Activated T-cell treated with anti-CD3 and anti-CD28 coated beads, Interleukin-2, amount 50 U/mL, for 1 hour (primary cell): Measurements from ENCODE around the gene CAMK2N1.

ENCODE experiments used
- DNase-seq: peaks from one replicate; pipeline ENCODE4 v3.0.0-alpha.2; 2020

CAMK2N1 gene

DNA sequence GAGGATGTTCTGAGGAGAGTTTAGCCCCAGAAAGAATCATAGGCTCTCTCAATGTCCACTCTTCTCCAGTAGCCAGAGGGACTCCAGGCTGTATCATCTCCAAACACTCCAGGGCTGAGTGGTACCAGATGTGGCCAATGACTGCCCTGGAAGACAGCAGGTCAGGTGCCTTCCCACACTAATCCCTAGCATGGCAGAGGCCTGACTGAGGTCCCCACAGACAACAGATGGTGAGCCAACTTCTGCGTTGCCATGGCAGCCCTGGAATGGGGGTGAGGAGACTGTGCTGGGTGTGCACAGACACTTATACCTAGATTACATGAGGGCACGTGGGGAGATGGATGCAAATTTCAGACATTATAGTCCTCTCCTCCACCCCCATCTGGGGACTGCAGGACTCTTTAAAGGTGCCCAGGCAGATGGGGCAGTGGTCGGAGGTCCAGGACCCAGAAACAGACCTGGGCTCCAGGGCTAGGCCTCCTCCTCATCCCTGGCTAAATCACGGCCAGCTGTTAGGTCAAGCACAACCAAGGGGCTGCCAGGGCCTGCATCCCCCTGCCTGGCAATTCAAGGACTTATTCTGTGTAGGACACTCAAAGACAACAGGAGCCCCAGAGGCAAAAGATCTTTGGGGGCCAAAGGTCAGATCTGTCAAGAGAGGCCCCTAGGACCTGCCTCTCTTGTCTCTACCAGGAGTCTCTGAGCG lies 42.9 kb downstream of the CAMK2N1 start:
- no peak for DNase-seq

GRCh38 chr1:20440785-20441200 lies 45.2 kb downstream of the CAMK2N1 start:
- DNase-seq, result peak; percentile 38

- no peak for DNase-seq
Measured at GRCh38 chr1:20439282-20439681, 46.7 kb downstream of the CAMK2N1 start.

DNA sequence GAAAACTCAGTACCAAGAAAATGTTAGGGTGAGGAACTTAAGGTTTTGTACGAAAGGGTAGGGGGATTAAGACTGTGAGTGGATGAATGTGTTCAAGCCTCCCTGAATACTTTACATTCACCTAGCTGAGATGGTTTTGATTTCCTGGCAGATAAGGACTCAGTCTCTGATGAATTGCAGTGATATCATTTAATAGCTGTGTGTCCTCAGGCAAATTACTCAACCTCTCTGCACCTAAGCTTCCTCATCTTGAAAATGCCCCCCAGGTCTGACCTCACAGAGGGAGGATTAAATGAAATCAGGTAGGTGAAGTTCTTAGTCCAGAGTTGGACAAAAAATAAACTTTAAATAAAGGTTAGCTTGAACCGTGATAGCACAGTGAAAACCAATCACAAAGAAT lies 48.4 kb downstream of the CAMK2N1 start:
- DNase-seq, result no peak

DNA sequence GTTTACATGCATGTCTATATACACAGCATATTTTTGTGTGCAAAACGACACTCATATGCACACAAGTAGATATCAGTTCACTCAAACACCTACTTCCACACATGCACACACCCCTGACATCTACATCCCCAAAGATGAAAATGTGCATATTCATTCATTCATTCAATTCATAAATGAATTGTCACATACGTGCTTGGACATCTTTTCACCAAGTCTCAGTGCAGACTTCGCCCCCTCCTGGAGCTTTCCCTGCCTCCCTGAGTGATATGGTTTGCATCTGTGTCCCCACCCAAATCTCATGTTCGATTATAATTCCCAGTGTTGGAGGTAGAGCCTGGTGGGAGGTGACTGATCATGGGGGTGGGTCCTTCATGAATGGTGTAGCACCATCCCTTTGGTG lies 53.1 kb downstream of the CAMK2N1 start:
- DNase-seq, result no peak
